Neural progenitor cell (in vitro differentiated cells): ENCODE results near the gene ERO1B.

Source experiments
- CTCF ChIP-seq: fragments of 200-600 bp; sonication (generic); IDR thresholded peaks from 2 replicates; pipeline ENCODE4 v1.5.1; 2017; ENCODE audit warnings: antibody characterized with exemption, mild to moderate bottlenecking
- EZH2phosphoT487 ChIP-seq: fragments of 200-600 bp; sonication (generic); IDR thresholded peaks from 2 replicates; pipeline ENCODE4 v1.6.1; 2017; ENCODE audit warnings: antibody characterized with exemption

GRCh38 chr1:236166041-236166440, 115.7 kb downstream of the ERO1B start:
- TF ChIP-seq EZH2phosphoT487 (no peak), CTCF (no peak)
